ENCODE results near the gene TBXT.

TBXT gene

GRCh38 chr6:166168616-166169548 lies 1.2 kb upstream of the TBXT start:
- Histone ChIP-seq H3K9me3 (ENCODE audit: control insufficient read depth, insufficient read depth, low read length) (no peaks in the 10 kb centered on the region), H3K4me3 (ENCODE audit: low read depth, low read length) (peak overlapping the region; percentile 60), H3K27me3 (ENCODE audit: control insufficient read depth, insufficient read depth, low read length) (peaks cover 92% of the 10 kb centered on the region), H3K36me3 (ENCODE audit: control insufficient read depth, insufficient read depth, low read length) (no peaks in the 10 kb centered on the region), H3K9ac (ENCODE audit: low read depth, low read length) (no peak overlapping the region), H3K4me1 (ENCODE audit: control insufficient read depth, insufficient read depth, low read length) (peaks cover 7% of the 10 kb centered on the region)

DNA sequence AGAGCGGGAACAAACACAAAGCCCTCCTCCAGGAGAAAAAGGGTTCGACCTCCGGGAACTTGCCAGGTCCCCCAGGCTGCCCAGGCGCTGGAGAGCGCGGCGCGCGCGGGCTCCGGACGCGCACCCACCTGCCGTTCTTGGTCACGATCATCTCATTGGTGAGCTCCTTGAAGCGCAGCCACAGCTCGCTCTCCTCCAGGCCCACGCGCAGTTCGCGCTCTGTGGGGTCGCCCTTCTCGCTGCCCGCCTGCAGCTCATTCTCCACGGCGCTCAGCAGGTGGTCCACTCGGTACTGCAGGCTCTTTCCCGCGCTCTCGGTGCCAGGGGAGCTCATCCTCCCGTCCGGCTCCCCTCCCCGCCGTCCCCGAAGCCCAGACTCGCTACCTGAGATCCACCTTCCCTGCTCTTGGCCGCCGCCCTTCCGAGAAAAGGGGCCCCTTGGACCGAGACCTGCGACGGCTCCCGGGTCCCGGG lies 356 bp downstream of the TBXT start:
- peak overlapping the region; percentile 60 for H3K4me3 ChIP-seq (ENCODE audit: low read depth, low read length)
- no peaks in the 10 kb centered on the region for H3K9me3 ChIP-seq (ENCODE audit: control insufficient read depth, insufficient read depth, low read length)
- no peak overlapping the region for H3K9ac ChIP-seq (ENCODE audit: low read depth, low read length)
- peaks cover 93% of the 10 kb centered on the region for H3K27me3 ChIP-seq (ENCODE audit: control insufficient read depth, insufficient read depth, low read length)
- peaks cover 3% of the 10 kb centered on the region for H3K4me1 ChIP-seq (ENCODE audit: control insufficient read depth, insufficient read depth, low read length)
- no peaks in the 10 kb centered on the region for H3K36me3 ChIP-seq (ENCODE audit: control insufficient read depth, insufficient read depth, low read length)

GRCh38 chr6:166166314-166167257 lies 1.1 kb downstream of the TBXT start:
- H3K9ac ChIP-seq (ENCODE audit: low read depth, low read length) = no peak overlapping the region

GRCh38 chr6:166165558-166166313 lies 1.9 kb downstream of the TBXT start:
- Histone ChIP-seq H3K4me1 (ENCODE audit: control insufficient read depth, insufficient read depth, low read length) (peaks cover 3% of the 10 kb centered on the region), H3K36me3 (ENCODE audit: control insufficient read depth, insufficient read depth, low read length) (no peaks in the 10 kb centered on the region), H3K9me3 (ENCODE audit: control insufficient read depth, insufficient read depth, low read length) (no peaks in the 10 kb centered on the region), H3K4me3 (ENCODE audit: low read depth, low read length) (peak overlapping the region; percentile 60), H3K9ac (ENCODE audit: low read depth, low read length) (no peak overlapping the region), H3K27me3 (ENCODE audit: control insufficient read depth, insufficient read depth, low read length) (peaks cover 86% of the 10 kb centered on the region)

More at GRCh38 chr6:166166314-166167257, 1.1 kb downstream of the TBXT start:
- H3K9me3 ChIP-seq (ENCODE audit: control insufficient read depth, insufficient read depth, low read length) = no peaks in the 10 kb centered on the region
- no peaks in the 10 kb centered on the region for H3K36me3 ChIP-seq (ENCODE audit: control insufficient read depth, insufficient read depth, low read length)
- peak overlapping the region; percentile 60 for H3K4me3 ChIP-seq (ENCODE audit: low read depth, low read length)
- H3K4me1 ChIP-seq (ENCODE audit: control insufficient read depth, insufficient read depth, low read length) = peaks cover 3% of the 10 kb centered on the region
- H3K27me3 ChIP-seq (ENCODE audit: control insufficient read depth, insufficient read depth, low read length) = peaks cover 91% of the 10 kb centered on the region

GRCh38 chr6:166162599-166163342 lies 4.9 kb downstream of the TBXT start:
- no peaks in the 10 kb centered on the region for H3K4me1 ChIP-seq (ENCODE audit: control insufficient read depth, insufficient read depth, low read length)
- H3K9me3 ChIP-seq (ENCODE audit: control insufficient read depth, insufficient read depth, low read length) = no peaks in the 10 kb centered on the region
- no peak overlapping the region for H3K9ac ChIP-seq (ENCODE audit: low read depth, low read length)
- peaks cover 72% of the 10 kb centered on the region for H3K27me3 ChIP-seq (ENCODE audit: control insufficient read depth, insufficient read depth, low read length)
- no peaks in the 10 kb centered on the region for H3K36me3 ChIP-seq (ENCODE audit: control insufficient read depth, insufficient read depth, low read length)
- no peak overlapping the region for H3K4me3 ChIP-seq (ENCODE audit: low read depth, low read length)

- no peak overlapping the region for H3K4me3 ChIP-seq (ENCODE audit: low read depth, low read length)
- peaks cover 28% of the 10 kb centered on the region for H3K27me3 ChIP-seq (ENCODE audit: control insufficient read depth, insufficient read depth, low read length)
- no peaks in the 10 kb centered on the region for H3K4me1 ChIP-seq (ENCODE audit: control insufficient read depth, insufficient read depth, low read length)
- H3K9me3 ChIP-seq (ENCODE audit: control insufficient read depth, insufficient read depth, low read length) = no peaks in the 10 kb centered on the region
- no peaks in the 10 kb centered on the region for H3K36me3 ChIP-seq (ENCODE audit: control insufficient read depth, insufficient read depth, low read length)
- no peak overlapping the region for H3K9ac ChIP-seq (ENCODE audit: low read depth, low read length)
Measured at GRCh38 chr6:166157930-166158617, 9.6 kb downstream of the TBXT start.

DNA sequence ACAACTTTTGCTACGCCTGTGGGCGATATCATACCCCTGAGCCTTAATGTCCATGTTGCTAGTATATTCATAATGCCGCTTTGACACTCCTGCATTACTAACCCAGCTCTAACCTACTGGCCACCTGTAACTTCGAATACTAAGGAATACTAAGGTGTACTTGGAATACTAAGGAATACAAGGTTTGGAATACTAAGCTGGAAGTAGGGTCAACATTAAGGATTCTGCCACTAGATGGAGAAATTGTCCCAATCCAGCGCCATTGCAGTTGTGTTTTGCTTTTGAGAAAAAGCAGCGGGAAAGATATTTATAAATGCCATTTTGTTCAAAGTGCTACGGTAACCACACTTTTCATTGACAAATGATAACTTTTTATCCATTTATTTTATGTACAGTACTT lies 10.7 kb downstream of the TBXT start:
- Histone ChIP-seq H3K36me3 (ENCODE audit: control insufficient read depth, insufficient read depth, low read length) (no peaks in the 10 kb centered on the region), H3K27me3 (ENCODE audit: control insufficient read depth, insufficient read depth, low read length) (peaks cover 16% of the 10 kb centered on the region), H3K9ac (ENCODE audit: low read depth, low read length) (no peak overlapping the region), H3K9me3 (ENCODE audit: control insufficient read depth, insufficient read depth, low read length) (no peaks in the 10 kb centered on the region), H3K4me1 (ENCODE audit: control insufficient read depth, insufficient read depth, low read length) (no peaks in the 10 kb centered on the region), H3K4me3 (ENCODE audit: low read depth, low read length) (no peak overlapping the region)

DNA sequence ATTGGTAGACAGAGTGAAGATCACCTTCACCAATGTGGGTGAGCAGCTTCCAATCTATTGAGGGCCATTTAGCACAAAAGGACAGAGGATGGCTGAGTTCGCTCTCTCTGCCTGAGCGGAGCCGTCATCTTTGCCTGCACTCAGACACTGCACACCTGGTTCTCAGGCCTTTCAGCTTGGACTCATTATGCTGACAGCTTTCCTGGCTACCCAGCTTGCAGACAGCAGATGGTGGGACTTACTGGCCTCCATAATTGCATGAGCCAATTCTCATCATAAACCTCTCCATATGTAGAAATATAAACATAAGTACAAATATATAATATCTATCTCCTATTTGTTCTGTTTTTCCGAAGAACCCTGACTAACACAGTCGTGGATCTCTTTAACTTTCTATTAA lies 13.7 kb downstream of the TBXT start:
- Histone ChIP-seq H3K9ac (ENCODE audit: low read depth, low read length) (no peak overlapping the region), H3K9me3 (ENCODE audit: control insufficient read depth, insufficient read depth, low read length) (no peaks in the 10 kb centered on the region), H3K27me3 (ENCODE audit: control insufficient read depth, insufficient read depth, low read length) (no peaks in the 10 kb centered on the region), H3K36me3 (ENCODE audit: control insufficient read depth, insufficient read depth, low read length) (no peaks in the 10 kb centered on the region), H3K4me3 (ENCODE audit: low read depth, low read length) (no peak overlapping the region), H3K4me1 (ENCODE audit: control insufficient read depth, insufficient read depth, low read length) (no peaks in the 10 kb centered on the region)

- Histone ChIP-seq H3K4me1 (ENCODE audit: control insufficient read depth, insufficient read depth, low read length) (no peaks in the 10 kb centered on the region), H3K9me3 (ENCODE audit: control insufficient read depth, insufficient read depth, low read length) (no peaks in the 10 kb centered on the region), H3K4me3 (ENCODE audit: low read depth, low read length) (no peak overlapping the region), H3K9ac (ENCODE audit: low read depth, low read length) (no peak overlapping the region), H3K36me3 (ENCODE audit: control insufficient read depth, insufficient read depth, low read length) (no peaks in the 10 kb centered on the region), H3K27me3 (ENCODE audit: control insufficient read depth, insufficient read depth, low read length) (no peaks in the 10 kb centered on the region)
Measured at GRCh38 chr6:166152660-166153059, 15.0 kb downstream of the TBXT start.

DNA sequence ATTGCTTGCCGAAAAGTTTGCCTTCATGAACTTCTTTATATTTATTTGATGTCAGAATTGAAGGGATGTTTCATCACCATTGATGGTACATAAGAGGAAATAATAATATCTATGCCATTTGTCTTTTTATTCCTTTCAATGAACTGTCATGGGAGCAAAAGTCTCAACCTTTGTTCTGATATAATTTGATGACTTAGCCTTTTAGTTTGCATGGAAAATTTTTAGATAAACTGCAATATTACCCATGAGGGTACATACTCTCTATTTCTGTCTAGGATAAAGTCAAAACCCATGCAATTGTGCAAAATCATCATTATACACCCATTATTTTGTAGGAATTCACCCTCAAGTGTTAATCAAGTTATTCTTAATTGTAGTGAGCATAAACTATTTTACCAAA lies 15.9 kb downstream of the TBXT start:
- Histone ChIP-seq H3K4me1 (ENCODE audit: control insufficient read depth, insufficient read depth, low read length) (no peaks in the 10 kb centered on the region), H3K36me3 (ENCODE audit: control insufficient read depth, insufficient read depth, low read length) (no peaks in the 10 kb centered on the region), H3K4me3 (ENCODE audit: low read depth, low read length) (no peak overlapping the region), H3K9me3 (ENCODE audit: control insufficient read depth, insufficient read depth, low read length) (no peaks in the 10 kb centered on the region), H3K9ac (ENCODE audit: low read depth, low read length) (no peak overlapping the region), H3K27me3 (ENCODE audit: control insufficient read depth, insufficient read depth, low read length) (no peaks in the 10 kb centered on the region)
